ENCODE measurements around the gene FAHD2A. TPM values are rescaled to one million over a fixed set of nuclear protein-coding genes. Genes with fewer than 3 reads are reported as not detected.

The FAHD2A gene
- total RNA-seq, 4 donors from 2014 or later = 4.4 to 62.4 (median 27.1) TPM

GRCh38 chr2:95387358-95387757 lies 15.2 kb upstream of the FAHD2A start:
- DNase-seq = peak in 1 of 2 donors; percentile 4
- no peaks in the 10 kb centered on the region for H3K9me3 ChIP-seq
- H3K27ac ChIP-seq = no peak overlapping the region
- intact Hi-C loops (cut with DNase I; ENCODE audit: low total_unique reads) = no loop called here
- no peaks in the 10 kb centered on the region for H3K36me3 ChIP-seq
- no peak for TF ChIP-seq CTCF (IDR thresholded peaks at IDR 0.05)
- no peak for TF ChIP-seq POLR2A (IDR thresholded peaks at IDR 0.05)
- no peaks in the 10 kb centered on the region for H3K4me1 ChIP-seq
- H3K4me3 ChIP-seq = no peak overlapping the region
- H3K27me3 ChIP-seq = no peaks in the 10 kb centered on the region

- no peak overlapping the region for H3K4me3 ChIP-seq
- H3K9me3 ChIP-seq = no peaks in the 10 kb centered on the region
- no peak overlapping the region for H3K27ac ChIP-seq
- H3K27me3 ChIP-seq = no peaks in the 10 kb centered on the region
- H3K36me3 ChIP-seq = no peaks in the 10 kb centered on the region
- no peaks in the 10 kb centered on the region for H3K4me1 ChIP-seq
- DNase-seq = peak in 1 of 2 donors; percentile 5
- TF ChIP-seq POLR2A (IDR thresholded peaks at IDR 0.05) (no peak), CTCF (IDR thresholded peaks at IDR 0.05) (no peak)
- intact Hi-C loops (cut with DNase I; ENCODE audit: low total_unique reads) = no loop called here
Measured at GRCh38 chr2:95388091-95388692, 14.3 kb upstream of the FAHD2A start.

- TF ChIP-seq POLR2A (IDR thresholded peaks at IDR 0.05) (no peak), CTCF (IDR thresholded peaks at IDR 0.05) (no peak)
- Histone ChIP-seq H3K27me3 (no peaks in the 10 kb centered on the region), H3K36me3 (no peaks in the 10 kb centered on the region), H3K4me1 (no peaks in the 10 kb centered on the region), H3K9me3 (no peaks in the 10 kb centered on the region), H3K4me3 (no peak overlapping the region), H3K27ac (no peak overlapping the region)
- no peak for DNase-seq
- intact Hi-C loops (cut with DNase I; ENCODE audit: low total_unique reads) = no loop called here
Measured at GRCh38 chr2:95388856-95389244, 13.7 kb upstream of the FAHD2A start.

- H3K27ac ChIP-seq = no peak overlapping the region
- H3K27me3 ChIP-seq = no peaks in the 10 kb centered on the region
- TF ChIP-seq CTCF (IDR thresholded peaks at IDR 0.05) (peak; percentile 65 to 80 (median 70)), POLR2A (IDR thresholded peaks at IDR 0.05) (no peak)
- H3K9me3 ChIP-seq = no peaks in the 10 kb centered on the region
- no peaks in the 10 kb centered on the region for H3K36me3 ChIP-seq
- no peaks in the 10 kb centered on the region for H3K4me1 ChIP-seq
- intact Hi-C loops (cut with DNase I; ENCODE audit: low total_unique reads) = no loop called here
- H3K4me3 ChIP-seq = no peak overlapping the region
- peak; percentile 41 to 59 for DNase-seq
Measured at GRCh38 chr2:95389245-95390119, 13.0 kb upstream of the FAHD2A start.

- Histone ChIP-seq H3K9me3 (no peaks in the 10 kb centered on the region), H3K4me3 (no peak overlapping the region), H3K27me3 (no peaks in the 10 kb centered on the region), H3K36me3 (no peaks in the 10 kb centered on the region), H3K27ac (no peak overlapping the region), H3K4me1 (no peaks in the 10 kb centered on the region)
- no peak for DNase-seq
- intact Hi-C loops (cut with DNase I; ENCODE audit: low total_unique reads) = no loop called here
- TF ChIP-seq POLR2A (IDR thresholded peaks at IDR 0.05) (no peak), CTCF (IDR thresholded peaks at IDR 0.05) (no peak)
Measured at GRCh38 chr2:95390272-95390880, 12.1 kb upstream of the FAHD2A start.
